ENCODE results near the gene TMEM245. TPM values are rescaled to one million over a fixed set of nuclear protein-coding genes. Genes with fewer than 3 reads are reported as not detected.

The TMEM245 gene
- total and polyA plus RNA-seq, 10 of the 15 experiments (the other 5 are each of a cell fraction or from before 2014, with no cell fraction given) = 7.4 to 36.1 (median 19.0) TPM

GRCh38 chr9:109120204-109120789, 550 bp upstream of the TMEM245 start (continued):
- TF ChIP-seq PBX3 (IDR thresholded peaks at IDR 0.05; ENCODE audit: insufficient replicate concordance, low read depth, low read length) (no peak), ZNF217 (IDR thresholded peaks at IDR 0.05) (no peak), LARP7 (IDR thresholded peaks at IDR 0.05) (no peak), SREBF1 (IDR thresholded peaks at IDR 0.05; ENCODE audit: low read length) (no peak), HDGF (IDR thresholded peaks at IDR 0.05) (no peak), RELA (IDR thresholded peaks at IDR 0.05; ENCODE audit: borderline replicate concordance, partially characterized antibody) (no peak), CREB1 (IDR thresholded peaks at IDR 0.05; ENCODE audit: low read depth) (no peak), FOXM1 (IDR thresholded peaks at IDR 0.05; ENCODE audit: low read depth, low read length) (peak; percentile 64), YBX1 (IDR thresholded peaks at IDR 0.05) (no peak), ZBTB40 (IDR thresholded peaks at IDR 0.05; ENCODE audit: borderline replicate concordance) (no peak), EGR1 (IDR thresholded peaks at IDR 0.05; ENCODE audit: borderline replicate concordance in 1 of 2, low read depth in 2 of 2, low read length in 2 of 2) (no peak), GATAD2B (conservative IDR thresholded peaks at IDR 0.05; ENCODE audit: low read depth) (no peak), IRF5 (IDR thresholded peaks at IDR 0.05; ENCODE audit: borderline replicate concordance) (peak; percentile 81; the same call in 1 of the 2 replicates), DPF2 (IDR thresholded peaks at IDR 0.05) (no peak), MXI1 (IDR thresholded peaks at IDR 0.05; ENCODE audit: low read depth, low read length) (peak; percentile 90)
